Frontal cortex (tissue), 4 donors: ENCODE data around the gene NINJ2. TPM values are rescaled to one million over a fixed set of nuclear protein-coding genes. Genes with fewer than 3 reads are reported as not detected.

Experiments used
- DNase-seq, 2 donors: peaks; one replicate each; pipeline ENCODE4 v3.0.0; 2012; ENCODE audit warnings: low spot score in 2 of 2
- FAIRE-seq: peaks from 2 replicates; lab custom pipeline; 2012; peaks lifted over from hg19 to GRCh38; lab: Jason Lieb, UNC
- total RNA-seq: library from RNA; depleted of rRNA; stranded (reverse); fragments of >200 nt; gene quantifications from one replicate; pipeline ENCODE4 v1.2.3, GENCODE V29; 2014
- donor health status: control.
- donor health status: control.
- donor health status: control.

The NINJ2 gene
- total RNA-seq, 1 donor from 2014 or later: 2.9 TPM

GRCh38 chr12:575129-575502 is 88.1 kb downstream of the NINJ2 start:
- FAIRE-seq (no peak), DNase-seq (no peak)

- DNase-seq: no peak
- no peak for FAIRE-seq
Measured at GRCh38 chr12:574475-575128, 88.6 kb downstream of the NINJ2 start.

DNA sequence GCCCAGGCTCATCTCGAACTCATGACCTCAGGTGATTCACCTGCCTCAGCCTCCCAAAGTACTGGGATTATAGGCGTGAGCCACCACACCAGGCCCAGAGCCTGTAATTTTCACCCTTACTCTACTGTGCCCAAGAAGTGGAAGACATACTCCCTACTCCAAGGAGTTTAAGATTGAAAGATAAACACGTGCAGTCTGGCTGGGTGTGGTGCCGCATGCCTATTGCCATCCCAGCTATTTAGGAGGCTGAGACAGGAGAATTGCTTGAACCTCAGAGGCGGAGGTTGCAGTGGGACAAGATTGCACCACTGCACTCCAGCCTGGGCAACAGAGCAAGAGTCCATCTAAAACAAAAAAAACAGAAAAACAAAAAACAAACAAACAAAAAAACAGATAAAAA is 90.0 kb downstream of the NINJ2 start:
- DNase-seq (no peak), FAIRE-seq (no peak)

DNA sequence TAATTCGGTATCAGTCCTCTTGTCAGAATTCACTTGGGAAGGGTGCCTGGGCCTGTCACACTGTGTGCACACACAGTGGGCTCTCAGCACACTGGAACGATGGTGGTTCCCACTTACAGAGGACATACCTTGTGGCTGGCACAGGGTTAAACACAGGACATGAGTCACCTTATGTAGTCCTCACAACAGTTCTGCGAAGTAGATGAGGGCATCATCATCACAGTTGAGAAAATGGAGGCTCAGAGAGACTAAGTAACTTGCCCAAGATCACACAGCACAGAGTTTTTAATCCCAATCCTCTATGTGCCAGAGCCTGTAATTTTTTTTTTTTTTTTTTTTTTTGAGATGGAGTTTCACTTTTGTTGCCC is 90.7 kb downstream of the NINJ2 start:
- FAIRE-seq (no peak), DNase-seq (no peak)

GRCh38 chr12:571795-572531 is 91.3 kb downstream of the NINJ2 start:
- no peak for FAIRE-seq
- DNase-seq: no peak

DNA sequence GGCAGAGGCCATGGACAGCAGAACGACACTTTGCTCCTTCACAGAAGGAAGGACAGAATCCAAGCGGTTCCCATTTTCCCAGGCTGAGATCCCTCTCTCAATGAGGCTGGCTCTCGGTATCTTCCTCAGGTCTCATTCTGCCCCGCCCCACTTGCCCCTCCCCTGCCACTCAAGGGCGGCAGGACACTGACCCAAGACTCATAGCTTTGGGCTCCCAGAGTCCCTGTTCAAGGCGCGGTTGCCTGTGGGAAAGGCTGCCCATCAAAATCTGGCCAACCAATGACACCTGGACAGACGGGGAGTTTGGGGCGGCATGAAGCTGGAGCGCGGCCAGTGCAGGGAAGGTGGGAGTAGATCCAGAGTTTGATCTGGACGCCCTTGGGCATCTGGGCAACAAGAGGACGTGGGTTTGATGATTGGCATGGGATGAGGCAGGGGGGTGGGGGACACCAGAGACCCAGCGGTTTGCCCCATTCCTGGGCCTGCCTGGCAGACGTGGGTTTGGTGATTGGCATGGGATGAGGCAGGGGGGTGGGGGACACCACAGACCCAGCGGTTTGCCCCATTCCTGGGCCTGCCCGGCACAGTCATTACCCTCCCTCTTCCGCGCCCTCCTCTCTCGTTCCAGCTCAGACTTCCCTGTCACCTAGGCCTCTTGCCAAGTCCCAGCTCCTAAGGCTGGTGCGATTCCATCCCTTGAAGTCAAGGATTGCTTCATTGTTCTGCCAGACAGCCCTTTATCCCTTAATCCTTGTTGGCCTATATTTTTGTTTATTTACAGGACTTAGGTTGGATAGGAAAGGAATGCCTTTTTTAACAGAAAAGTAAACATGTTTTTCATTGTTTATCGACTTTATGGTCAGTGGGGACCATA is 92.1 kb downstream of the NINJ2 start:
- FAIRE-seq: no peak
- peak in 1 of 2 donors; percentile 41 for DNase-seq

DNA sequence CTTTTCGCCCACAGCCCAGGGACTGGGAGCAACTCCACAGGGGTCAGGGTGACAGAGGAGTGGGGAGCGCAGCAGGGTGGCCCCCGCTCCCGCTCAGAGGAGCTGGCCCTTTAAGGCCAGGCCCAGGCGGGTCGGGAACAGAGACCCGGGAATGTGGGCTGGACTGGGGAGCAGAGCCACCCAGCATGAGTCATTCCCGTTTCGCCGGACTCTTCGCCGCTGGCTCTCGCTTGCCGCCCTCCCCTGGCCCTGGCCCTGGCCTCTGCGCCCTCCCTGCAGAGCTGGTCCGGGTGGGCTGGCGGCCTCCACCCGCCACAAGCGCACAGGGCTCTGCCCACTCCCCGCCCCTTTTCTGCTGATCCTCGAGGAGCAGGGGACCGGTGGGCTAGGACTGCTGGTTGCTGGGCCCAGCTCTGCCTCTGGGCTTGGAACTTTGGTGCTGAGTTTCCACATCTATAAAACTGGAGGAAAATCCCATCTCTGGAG is 92.8 kb downstream of the NINJ2 start:
- DNase-seq (peak; percentile 76 to 79), FAIRE-seq (no peak)

GRCh38 chr12:569803-570434 is 93.3 kb downstream of the NINJ2 start:
- DNase-seq (peak; percentile 88 to 97), FAIRE-seq (no peak)

DNA sequence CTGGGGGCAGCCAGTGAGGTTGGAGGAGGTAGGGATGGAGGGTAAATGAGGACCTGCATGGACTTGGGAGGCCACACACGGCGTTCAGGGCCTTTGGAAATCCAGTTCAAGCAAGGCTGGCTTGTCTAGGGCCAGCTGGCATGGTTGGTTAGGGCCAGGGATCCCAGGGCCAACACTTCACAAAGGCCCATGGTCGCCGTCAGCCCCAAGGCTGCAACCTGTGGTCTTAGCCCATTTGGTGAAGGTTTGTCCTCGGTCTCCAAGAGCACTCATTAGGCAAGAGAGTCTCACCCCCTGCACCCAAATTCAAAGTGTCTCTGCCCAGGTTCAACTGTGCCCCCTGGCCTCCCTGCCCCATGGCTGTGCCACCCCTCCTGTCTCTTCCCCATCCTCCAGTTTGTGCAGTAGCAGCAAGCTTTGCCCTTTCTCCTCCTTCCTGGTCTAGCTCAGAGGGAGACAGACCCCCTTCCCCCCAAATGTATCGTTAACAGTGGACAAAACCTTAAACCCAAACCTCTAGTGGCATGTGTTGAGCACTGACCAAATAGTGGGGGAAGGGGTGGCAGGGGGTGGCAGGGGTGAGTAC is 94.1 kb downstream of the NINJ2 start:
- DNase-seq (no peak), FAIRE-seq (no peak)

DNA sequence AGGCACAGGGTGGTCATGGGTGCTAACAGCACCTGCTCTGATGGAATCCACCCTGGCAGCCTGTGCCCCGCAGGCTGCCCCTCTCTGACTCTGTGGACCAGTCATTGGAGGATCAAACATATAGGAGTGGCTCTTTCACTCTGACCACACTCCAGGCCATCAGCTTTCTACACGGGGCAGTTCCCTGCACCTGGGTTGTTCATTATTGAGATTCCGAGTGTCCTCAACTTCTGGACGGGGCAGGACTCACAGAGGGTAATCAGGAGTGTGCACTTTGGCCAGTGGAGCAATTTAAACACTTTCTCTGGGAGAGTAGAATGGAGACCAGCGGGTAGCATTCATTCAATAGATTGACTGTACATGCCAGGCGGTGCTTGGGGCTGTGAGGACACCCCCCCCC is 94.8 kb downstream of the NINJ2 start:
- FAIRE-seq (no peak), DNase-seq (no peak)

- FAIRE-seq (no peak), DNase-seq (no peak)
Measured at GRCh38 chr12:565589-566105, 97.6 kb downstream of the NINJ2 start.

DNA sequence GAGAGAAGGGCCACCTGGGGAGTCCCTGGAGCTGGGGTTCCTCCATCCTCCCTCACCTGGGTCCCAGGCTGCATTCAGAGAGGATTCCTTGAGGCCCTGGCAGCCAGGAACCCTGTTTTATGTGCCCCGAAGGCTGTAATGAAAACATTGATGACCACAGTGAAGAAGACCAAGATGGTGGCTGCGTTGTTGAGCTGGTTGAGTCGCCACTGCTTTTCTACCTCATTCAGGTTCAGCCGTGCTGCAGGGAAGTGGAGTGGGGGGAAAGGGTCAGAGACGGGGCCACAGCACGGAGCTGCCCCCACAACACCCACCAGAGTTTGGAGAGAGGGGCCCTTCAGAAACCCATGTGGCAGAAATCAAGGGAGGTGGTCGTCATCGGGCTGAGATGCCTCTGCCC is 98.1 kb downstream of the NINJ2 start:
- DNase-seq: no peak
- FAIRE-seq: no peak

- DNase-seq (no peak), FAIRE-seq (no peak)
Measured at GRCh38 chr12:563787-564298, 99.4 kb downstream of the NINJ2 start.

DNA sequence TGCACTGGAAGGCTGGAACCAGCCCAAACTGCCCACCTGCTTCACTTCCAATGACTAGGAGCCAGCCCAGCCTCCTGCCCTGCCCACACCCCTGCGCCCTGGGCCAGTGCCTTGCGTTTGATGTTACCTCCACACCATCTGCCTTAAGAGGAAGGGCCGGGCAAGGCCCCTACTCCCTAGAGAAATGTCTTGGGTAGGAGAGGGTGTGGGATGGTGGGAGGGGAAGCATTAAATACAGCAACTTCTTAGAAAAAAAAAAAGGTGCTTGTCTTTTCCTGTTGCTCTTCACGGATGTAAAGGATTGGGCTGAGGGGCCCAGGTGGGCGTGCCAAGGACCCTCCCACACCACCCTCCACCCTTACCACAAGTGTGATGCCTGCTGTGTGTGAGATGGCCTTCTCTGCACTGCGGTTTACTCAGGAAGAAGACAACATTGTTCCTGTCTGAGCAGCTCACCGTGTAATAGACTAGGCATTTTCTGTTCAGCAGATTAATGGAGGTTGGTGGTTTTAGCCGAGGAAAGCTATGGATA is 99.9 kb downstream of the NINJ2 start:
- DNase-seq (no peak), FAIRE-seq (no peak)

GRCh38 chr12:562634-563033 is 100.6 kb downstream of the NINJ2 start:
- FAIRE-seq (no peak), DNase-seq (no peak)

DNA sequence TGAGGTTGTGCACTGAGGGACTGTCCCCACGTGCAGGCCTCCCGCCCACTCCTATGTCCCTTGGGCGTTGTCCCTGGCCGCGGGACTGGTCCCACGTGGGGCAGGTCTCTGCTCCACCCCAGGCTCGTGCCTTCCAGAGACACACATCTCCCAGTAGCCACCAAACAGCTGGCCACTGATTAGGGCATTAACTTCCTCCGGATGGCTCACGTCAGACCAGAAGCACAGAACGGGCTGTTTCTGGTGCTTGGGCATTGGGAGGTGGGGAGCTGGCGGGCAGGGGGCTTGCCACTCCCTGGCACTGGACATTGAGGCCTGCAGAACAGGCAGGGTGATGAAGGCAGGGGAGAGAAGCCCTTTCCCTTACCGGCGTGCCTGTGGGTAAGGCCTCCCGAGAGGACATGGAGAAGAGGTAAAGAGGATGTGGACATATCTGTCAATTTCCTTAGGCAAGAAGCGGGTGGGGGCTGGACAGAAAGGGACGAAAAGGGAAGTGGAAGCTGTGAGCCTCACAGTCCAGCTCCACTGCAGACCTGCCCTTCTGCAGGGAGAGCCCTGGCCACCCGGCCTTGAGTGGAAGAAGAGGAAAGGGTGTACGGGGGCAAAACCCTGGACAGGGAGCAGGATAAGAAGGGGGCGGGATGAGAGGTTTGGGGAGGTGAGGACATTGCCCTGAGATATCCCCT is 101.2 kb downstream of the NINJ2 start:
- FAIRE-seq (no peak), DNase-seq (no peak)

- DNase-seq (no peak), FAIRE-seq (no peak)
Measured at GRCh38 chr12:561391-561705, 101.9 kb downstream of the NINJ2 start.

DNA sequence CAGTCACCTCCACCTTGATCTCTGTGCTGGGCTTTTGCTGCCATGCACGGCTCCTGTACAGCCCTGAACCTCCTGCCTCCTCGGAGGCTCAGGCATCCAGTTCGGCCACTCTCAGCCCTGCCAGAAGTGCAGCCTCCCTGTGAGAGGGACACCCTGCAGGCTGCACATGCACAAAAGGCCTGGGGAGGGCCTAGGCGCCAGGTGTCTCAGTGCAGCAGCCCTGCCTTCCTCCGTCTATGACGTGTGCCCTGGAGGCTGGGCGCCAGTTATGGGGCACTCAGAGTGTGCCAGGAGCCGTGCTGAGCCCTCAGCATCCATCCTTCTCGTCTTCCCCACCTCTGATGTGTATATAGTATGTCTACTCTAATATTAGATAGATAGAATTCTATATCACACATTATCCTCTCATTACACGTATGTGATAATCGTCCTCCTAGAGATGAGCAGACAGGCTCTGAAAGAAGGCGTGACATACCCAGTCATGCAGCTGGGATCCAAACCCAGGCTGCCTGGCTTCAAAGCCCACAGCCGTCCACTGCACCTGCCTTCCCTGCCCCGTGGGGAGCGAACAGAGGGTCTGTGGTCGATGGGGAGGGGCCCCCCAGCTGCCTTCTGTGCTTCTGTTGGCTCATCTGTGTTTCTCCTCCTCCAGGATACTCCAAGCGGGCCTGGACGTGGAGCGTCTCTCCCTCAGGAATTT is 102.4 kb downstream of the NINJ2 start:
- DNase-seq (no peak), FAIRE-seq (no peak)
